ENCODE results near the gene ZNF500.

- TF ChIP-seq POLR2A (IDR thresholded peaks at IDR 0.05) (no peak), CTCF (IDR thresholded peaks at IDR 0.05) (no peak)
Measured at GRCh38 chr16:4792951-4793513, 26.1 kb upstream of the ZNF500 start.
